NCI-H2196 treated with DMSO at 0.1 percent for 48 hours (cell line): Measurements from ENCODE around the gene SNX9.
"Not testable (repeated sequence)": the region's sequence is repeated elsewhere in the genome, so short reads cannot be mapped to it uniquely, and the experiment has no call there.

Experiments
- DNase-seq: peaks from one replicate; lab custom pipeline; 2025; ENCODE audit not compliant: unreplicated experiment; lab: John Stamatoyannopoulos, UW

SNX9 gene

GRCh38 chr6:157880534-157880933 is 57.5 kb downstream of the SNX9 start:
- DNase-seq, result no peak

GRCh38 chr6:157881342-157881741 is 58.3 kb downstream of the SNX9 start:
- no peak for DNase-seq

- no peak for DNase-seq
These were observed 61.7 kb downstream of the SNX9 start for GRCh38 chr6:157884756-157885155.

GRCh38 chr6:157885211-157885788 is 62.3 kb downstream of the SNX9 start:
- no peak for DNase-seq

DNA sequence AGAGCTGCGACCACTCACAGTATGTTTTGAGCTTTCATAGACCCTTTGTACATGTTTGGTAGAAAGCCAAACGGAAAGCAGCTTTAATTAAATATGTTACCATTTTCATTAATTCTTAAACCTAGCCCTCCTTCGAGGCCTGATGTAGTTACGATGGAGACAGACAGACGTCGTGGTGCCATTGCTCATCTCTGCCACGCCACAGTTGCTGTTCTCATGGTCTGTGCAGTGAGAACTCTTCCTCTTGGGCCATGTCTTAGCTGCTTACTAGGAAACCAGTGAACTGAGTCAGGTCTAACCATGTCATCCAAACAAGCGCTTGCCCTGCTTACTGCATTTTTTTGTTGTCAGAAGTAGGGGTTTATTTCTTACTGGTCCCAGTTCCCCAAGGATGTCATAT is 62.8 kb downstream of the SNX9 start:
- no peak for DNase-seq

DNA sequence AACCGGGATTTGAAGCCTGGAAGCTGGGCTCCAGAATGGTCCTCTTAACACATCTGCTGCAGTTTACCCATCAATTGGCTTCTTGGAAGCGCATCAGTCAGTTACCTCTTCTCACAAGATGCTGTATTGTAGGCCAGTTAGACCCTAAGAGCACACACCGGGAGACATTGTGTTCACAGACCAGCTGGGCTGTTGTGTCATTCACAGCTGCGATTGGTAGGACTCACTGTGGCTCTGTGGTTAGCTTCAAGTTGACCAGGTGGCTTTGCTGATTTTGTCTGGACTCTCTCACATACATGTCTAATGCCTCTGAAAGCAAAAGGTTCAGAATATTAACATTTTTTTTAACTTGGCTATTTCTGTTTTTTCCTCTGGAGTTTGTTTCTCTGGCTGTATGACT is 64.8 kb downstream of the SNX9 start:
- no peak for DNase-seq

DNA sequence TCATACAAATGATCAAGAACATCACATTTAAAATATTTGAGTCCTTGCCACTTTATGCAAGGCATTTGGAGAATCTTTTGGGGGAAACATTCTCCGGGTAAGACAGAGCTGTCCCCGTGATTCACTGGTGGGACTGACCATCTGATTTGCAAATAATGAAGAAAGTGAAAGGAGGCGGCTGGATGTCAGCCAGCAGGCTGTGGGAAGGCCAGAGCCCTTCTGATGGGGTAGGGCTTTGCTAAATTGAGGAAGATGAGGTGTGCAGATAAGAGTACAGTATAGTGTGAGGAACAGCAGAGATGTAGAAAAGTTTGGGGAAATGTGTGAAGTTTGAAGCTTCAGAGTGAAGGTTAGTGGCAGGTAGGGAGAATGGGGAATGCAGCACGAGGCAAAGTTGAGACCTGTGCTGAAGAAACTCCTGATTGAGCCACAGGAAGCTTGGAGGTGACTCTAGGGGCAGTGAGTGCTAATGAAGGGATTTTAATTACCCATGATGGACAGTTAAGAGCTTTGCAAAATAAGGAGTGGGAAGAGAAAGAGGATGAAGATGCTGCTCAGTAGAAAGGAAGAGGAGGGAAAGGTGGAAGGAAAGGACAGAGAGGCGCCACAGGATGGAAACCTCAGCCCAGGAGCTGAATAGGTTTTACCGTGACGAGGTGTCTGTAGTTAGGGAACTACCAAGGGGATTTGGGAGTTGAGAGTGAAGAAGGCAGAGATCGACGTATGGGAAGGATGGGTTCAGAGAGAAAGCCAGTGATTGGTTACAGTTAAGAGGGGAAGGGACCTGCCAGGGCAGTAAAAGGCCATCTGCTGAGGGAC is 68.7 kb downstream of the SNX9 start:
- no peak for DNase-seq

DNA sequence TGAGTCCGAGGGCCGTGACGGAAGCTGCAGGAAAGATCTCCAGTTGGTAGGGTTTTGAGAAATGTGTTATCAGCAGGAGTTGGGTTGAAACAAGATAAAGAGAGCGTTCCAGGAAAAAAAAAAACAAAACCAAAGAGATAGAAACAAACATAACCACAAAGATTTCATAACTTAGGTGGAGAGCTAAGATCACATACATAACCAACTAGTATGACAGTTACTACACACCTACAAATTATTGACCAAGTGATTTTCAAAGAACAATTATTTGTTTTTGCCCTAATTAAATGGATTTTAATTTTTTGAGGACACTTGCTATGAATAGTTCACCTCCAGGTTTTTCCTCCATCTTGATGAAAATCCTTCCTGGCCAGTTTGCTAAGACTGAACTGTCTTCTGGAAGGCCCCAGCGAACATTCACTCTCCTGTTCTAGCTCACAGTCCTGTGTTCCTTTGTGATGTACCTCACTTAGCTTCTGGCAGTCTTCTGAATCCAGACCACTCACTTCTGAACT is 69.4 kb downstream of the SNX9 start:
- DNase-seq, result no peak

DNA sequence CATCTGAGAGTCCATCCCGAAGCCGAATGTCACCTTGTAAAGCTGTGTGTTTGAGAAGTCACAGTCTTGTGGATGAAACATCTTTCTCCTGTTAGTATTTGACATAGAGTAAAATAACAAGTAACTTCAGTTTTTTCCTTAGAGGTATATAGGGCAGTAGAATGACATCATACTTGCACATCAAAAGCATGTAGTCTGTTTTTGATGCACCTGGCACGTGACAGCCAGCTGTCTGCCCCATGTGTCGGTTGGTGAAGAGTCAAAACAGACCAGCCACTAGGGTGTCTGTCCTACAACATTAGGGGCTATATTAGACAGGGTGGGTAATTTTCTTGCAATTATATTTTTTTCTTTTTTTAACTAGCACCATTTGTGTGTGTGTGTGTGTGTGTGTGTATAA is 70.2 kb downstream of the SNX9 start:
- no peak for DNase-seq

DNA sequence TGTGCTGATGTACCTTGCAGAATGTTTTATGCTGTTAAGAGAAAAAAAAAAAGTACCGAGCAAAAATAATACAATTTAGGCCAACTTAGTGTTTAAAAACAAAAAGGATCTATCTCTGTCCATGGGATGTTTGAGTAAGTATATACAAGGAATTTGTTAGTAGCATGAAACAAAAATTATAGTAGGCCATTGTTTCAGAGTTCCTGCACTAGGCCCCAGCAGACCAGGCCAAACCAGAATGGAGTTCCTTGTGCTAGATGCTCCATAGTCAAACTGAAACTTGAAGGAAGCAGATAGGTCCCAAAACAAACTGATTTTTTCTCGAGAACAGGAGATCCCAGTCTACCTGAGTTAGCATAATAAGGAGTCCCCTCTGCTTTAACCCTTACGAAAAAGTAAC is 72.5 kb downstream of the SNX9 start:
- no peak for DNase-seq

GRCh38 chr6:157896932-157897331 is 73.9 kb downstream of the SNX9 start:
- no peak for DNase-seq

DNA sequence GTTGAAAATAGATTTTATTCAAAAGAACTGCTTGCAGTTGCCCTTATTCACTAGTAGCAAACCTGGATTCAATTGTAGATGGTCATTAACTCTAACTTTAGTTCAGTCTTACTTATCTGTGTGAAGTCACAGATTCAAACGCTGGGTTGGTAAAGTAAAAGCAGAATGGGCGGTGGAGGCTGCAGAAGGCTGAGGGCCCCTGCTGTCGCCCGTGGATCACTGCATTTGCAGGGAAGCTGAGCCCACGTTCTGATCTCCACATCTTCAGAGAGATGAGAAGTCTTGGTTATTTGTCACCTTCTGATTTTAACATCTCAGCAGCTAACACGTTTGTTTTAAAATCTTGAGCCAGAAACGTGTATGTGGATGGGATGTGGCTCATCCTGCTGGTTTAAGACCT is 75.1 kb downstream of the SNX9 start:
- DNase-seq, result no peak

DNA sequence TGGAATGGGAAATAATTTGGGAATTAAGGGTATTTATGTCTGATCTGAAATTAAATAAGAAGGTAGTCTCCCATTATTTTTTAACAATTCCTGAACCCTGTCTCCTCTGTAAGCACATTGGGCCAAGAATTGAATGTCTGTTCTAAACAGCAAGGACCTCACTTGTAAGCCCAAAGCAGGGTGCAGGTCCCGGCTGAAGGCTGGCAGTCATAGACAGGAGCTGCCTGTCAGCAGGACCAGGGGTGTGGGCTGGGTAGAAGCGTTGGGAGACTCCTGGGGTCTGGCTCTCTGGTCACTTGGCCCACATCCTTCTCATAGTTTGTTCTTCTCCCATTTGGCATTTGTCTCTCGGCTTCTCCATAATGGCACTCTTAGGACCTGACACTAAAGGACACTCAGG is 75.6 kb downstream of the SNX9 start:
- DNase-seq, result no peak

- not testable (repeated sequence) for DNase-seq
These were observed 77.2 kb downstream of the SNX9 start for GRCh38 chr6:157900262-157900661.

- DNase-seq, result not testable (repeated sequence)
These were observed 77.7 kb downstream of the SNX9 start for GRCh38 chr6:157900751-157901150.

DNA sequence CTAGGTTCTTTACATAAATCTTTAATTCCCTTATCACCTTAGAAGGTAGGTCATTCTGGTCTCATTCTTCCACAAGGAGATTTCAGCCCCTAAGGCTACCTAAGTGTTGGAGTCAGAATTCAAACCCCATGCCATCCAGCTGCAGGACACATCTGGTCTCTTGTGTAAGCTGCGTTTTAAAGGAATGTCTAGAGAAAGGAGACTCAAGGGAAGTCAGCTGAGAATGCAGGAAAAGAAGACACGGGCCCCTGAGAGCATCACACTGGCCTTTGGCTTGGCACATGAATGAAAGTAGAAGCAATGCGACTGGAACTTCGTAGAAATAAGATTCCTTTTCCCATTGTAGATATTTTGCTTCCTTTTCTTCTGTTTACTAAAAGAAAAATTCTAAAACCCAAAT is 82.0 kb downstream of the SNX9 start:
- no peak for DNase-seq

DNA sequence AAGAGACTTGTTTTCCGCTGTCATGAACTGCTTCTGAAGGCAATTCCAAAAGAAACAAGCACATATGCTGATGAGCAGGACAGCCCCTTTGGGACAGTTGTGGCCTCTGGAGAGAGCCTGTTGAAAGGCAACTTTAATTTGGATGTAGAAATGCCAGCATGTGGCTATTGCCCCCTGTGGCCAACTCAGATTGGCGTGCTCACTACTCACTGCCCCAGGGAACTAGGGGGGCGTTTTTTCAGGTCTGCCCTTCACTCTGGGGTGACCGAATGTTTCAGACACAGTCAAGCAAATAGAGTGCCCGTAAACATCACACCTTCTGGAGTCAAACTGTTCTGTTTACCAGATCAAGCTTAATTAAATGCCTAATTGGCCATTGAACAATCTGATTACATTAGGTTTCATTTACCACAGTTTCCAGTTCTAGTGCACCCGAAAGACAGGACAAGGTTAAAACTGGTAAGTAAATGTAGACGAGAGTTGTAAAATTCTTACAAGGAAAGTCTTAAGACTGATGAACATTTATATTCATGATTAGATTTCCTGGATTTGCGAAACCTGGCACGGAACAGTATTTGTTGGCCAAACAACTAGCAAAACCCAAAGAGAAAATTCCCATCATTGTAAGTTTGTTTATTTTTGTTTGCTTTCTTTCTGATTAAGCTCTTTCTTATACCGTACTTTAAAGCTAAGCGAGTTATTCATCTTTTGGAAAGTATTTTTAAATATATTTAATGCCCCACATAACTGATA is 82.7 kb downstream of the SNX9 start:
- DNase-seq, result no peak

- DNase-seq, result no peak
These were observed 83.6 kb downstream of the SNX9 start for GRCh38 chr6:157906537-157907061.

DNA sequence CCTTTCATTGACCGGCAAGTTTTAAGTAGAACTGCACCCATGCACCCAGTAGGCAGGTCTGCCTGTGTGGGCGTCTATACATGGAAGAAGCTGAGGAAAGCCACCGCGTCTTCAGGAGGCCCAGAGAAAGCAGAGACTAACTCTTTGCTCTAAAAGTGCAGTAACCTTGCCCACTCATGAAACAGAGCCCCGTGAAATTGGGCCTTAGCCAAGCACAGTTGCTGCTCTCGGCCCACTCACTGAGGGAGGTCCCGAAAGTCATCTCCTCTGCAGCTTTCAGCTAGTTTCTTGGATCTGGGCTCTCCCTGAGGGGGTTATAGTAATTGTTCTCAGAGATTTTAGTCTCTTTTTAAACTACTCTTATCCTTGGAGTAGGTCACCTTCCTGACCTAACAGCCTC is 84.6 kb downstream of the SNX9 start:
- no peak for DNase-seq

GRCh38 chr6:157908369-157909281 is 85.6 kb downstream of the SNX9 start:
- DNase-seq, result no peak

GRCh38 chr6:157909282-157909664 is 86.2 kb downstream of the SNX9 start:
- no peak for DNase-seq
